HG02763 (cell line): Measurements from ENCODE around the gene CDH4.

Experiments used
- ATAC-seq: cut with Tn5 transposase; IDR thresholded peaks from one replicate; pipeline ENCODE4 v1.9.1; 2021; ENCODE audit warnings: mild to moderate bottlenecking, moderate library complexity; ENCODE audit not compliant: unreplicated experiment

CDH4 gene

DNA sequence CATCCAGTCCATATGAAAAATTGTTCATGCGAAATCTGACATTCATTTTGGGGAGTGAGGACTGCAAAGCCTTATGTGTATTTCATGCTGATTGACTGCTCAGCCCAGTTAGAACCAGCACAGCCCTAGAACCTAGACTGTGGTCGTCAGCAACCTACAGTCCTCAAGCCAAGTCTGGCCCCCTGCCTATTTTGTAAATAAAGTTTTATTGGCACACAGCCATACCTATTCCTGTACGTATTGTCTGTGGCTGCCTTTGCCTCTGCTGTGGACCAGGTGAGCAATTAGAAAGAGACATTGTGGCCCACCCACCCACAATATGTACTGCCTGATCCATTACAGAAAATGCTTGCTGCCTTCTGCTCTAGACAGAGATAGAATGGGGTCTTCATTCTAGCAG, 422.6 kb downstream of the CDH4 start:
- no peak for ATAC-seq

DNA sequence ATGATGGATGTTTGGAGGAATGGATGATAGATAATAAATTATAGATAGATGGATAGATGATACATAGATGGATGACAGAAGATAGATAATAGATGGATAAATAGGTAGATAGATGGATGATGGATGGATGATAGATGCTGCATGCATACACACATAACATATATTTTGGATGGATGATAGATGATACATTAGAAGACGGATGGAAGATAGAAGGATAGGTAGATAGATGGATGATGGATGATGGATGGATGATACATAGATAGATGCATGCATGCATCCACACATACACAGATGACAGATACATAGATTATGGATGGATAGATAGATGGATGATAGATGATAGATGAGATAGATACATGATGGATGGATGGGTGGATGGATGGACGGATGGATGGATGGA, 425.9 kb downstream of the CDH4 start:
- ATAC-seq, result no peak

DNA sequence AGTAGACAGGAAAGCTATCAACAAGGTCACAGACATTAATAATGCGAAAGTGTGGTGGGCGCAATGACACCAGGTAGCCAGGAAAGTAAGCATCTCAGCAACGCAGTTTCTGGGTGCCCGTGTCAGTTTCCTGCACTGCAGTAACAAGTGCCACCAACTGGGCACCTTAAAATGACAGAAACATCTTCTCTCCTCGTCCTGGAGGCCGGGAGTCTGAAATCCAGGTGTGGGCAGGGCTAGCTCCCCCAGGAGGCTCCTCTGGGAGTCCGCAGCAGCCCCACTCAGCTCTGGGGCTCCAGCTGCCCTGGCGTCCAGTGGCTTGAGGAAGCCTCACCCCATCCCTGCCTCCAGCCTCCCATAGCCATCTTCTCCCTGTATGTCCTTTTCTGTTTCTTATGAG, 426.4 kb downstream of the CDH4 start:
- ATAC-seq, result no peak

DNA sequence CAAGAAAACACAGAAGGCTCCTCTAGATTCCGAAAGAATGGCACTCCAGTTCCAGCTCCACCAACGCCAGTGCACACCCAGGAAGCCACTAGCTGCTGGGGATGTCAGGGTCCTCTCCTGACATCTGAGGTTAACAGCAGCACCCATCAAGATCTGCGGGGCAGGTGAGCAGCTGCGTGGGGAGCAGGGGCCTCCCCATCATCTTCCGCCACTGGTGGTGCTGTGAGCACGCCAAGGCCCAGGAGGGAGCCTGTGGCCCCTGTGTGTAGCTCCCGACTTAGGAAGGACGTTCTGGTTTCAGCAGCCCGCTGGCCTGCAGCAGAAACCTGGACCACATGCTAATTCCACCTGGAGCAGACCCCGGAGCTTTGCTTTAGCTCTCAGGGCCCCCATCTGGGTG, 427.4 kb downstream of the CDH4 start:
- no peak for ATAC-seq

DNA sequence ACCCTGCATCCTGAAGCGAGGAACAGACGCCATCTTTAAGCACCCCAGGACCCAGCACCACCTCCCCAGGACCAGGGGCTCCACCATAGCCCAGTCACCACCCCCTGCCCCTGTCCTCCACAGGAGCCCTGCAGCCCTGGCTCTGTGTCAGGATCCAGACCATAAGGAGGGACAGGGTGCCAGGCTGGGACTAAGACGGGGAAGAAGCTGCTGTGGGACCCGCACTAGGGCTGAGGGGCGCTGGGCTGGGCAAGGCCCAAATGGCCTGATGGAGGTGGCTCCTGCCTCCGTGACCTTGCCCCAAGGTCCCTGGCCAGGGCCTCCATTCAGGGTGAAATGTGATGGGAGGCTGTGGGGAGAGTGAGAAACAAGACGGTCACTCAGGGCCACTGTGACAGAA, 428.0 kb downstream of the CDH4 start:
- ATAC-seq, result no peak

DNA sequence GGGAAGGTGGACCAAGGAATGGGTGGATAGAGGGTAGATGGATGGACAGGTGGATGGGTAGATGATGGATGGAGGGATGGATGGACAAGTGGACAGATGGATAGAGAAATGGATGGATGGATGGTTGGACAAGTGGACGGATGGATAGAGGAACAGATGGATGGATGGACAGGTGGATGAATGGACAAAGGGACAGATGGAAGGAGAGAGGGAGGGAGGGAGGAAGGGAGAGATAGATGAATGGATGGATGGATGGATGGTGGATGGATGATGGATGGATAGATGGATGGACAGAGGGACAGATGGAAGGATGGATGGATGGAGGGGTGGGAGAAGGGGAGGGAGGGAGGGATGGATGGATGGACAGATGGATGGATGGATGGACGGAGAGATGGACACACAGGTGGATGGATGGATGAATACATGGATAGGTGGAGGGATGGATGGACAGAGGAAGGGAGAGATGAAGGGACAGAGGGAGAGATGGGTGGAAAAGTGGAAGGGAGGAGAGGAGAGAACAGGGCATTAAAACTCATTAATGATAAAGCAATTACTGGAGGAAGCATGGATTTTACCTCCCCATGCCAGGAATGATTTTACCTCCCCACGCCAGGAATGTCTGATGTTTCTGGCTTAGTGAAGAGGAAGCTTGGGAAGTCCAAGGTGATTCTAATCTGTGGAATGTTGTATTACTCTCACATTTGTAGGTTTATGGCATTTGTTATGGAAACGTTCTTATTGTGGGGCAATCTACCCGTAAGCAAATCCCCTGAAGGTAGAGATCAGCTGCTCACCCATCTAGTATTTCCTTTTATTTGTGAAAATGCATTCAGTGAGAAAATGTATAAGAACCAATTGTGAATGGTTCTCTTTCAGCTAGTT, 430.3 kb downstream of the CDH4 start:
- no peak for ATAC-seq

DNA sequence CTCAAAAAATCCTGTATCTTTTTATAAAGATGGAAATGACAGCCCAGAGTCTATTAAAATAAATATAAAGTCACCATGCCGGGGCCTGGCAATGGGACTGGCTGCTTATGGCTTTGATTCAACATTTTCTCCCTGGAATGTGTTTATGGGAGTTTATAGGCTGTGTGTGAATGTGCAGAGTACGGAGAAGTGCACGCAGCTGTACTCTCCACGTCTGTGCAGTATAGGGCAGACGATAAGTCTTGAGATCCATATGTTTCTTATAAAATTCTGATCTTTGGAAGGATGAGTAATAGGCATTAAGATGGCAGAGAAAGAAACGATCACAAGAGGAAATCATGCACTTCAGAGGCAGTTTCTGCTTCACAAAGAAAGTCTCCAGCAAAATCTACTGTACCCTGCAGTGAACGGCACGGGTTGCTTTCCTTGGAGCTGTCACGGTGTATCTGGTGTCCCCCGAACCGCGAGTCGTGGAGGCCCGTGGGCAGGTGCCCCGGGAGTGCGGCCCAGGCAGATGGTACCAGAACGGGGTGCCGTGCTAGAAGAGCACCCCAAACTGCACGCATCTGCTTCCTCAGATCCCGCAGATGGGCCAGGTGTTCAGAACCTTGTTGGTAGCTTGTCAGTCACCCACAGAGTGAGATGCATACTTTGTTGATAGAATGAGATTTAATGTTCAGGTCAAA, 431.1 kb downstream of the CDH4 start:
- no peak for ATAC-seq

DNA sequence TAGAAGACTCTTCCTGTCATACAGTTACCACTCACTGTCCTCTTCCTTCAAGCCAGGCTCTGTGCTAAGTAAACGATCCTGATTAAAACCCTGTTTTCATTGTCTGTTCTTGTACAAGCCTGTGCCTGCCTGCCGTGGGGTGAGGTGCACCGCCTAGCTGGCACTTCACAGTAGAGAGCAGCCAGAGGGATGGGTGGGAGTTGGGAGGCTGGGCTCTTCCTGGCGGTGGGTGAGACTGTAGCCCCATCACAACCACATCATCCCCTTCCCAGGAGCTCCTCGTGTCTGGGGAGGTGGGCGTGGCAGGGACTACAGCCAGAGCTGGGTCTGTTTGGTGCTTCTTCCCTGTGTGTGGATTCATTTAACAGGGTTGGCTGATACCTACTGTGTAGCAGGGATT, 431.7 kb downstream of the CDH4 start:
- ATAC-seq, result no peak

DNA sequence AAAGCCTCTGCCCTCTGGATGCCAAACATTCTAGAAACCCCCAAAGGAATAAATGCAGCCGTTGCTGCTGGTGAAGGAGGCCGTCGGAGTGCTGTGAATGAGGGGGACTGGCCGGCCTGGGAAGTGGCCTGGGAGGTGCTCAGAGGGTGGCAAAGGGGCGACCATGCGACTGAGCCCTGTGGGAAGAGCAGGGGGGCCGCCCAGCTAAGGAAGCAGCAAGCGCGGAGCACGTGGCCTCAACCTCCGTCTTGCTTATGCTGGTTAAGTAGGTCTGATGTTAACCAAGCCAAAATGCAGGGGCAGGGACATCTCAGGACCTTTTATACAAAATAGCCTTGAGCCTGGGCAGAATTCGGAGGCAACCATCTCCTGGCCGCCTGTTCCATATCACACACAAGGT, 432.1 kb downstream of the CDH4 start:
- ATAC-seq, result no peak

DNA sequence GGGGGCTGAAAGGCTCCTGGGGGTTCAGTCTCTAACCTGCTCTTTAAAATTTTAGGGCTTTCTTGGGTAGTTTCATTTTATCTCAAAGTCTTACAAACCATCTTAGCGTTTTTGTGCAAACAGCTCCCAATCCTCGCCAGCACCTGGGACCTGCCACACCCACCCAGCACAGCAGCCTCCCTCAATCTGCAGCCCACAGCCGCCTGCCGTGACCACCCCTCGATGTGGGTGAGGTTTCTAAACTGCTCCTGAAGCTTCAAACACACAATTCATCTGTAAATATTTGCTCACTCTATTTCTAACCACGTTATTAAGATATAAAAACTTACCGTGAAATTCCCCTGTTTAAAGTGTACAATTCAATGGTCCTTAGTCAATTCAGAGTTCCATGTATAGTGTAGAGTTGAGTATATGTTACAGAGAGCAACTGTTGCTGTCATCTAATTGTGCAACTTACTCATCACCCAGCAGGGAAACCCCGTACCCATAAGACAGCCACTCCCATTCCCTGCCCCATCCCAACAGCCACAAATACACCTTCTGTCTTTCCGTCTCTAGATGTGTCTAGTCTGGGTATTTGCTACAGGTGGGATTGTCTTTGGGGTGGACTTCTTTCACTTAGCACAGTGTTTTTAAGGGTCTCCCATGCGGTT, 432.6 kb downstream of the CDH4 start:
- ATAC-seq, result no peak

DNA sequence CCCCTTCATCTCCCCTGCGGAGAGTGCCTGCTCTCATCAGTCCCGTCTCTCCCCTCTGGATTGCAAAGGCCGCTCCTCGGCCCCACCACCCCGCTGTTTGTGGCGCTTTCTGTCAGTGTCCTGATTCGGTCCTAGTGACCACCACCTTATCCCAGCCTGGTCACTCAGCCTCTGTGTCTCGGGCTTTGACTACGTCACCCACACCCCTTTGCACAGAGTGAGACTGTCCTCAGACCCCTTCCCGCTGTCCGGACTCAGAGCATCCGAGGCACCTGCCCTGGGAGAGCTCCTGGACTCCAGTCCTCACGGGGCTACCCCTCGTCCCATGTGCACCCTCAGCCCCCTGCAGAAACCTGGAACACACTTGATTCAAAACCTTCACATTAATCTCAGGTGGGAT, 433.4 kb downstream of the CDH4 start:
- no peak for ATAC-seq

DNA sequence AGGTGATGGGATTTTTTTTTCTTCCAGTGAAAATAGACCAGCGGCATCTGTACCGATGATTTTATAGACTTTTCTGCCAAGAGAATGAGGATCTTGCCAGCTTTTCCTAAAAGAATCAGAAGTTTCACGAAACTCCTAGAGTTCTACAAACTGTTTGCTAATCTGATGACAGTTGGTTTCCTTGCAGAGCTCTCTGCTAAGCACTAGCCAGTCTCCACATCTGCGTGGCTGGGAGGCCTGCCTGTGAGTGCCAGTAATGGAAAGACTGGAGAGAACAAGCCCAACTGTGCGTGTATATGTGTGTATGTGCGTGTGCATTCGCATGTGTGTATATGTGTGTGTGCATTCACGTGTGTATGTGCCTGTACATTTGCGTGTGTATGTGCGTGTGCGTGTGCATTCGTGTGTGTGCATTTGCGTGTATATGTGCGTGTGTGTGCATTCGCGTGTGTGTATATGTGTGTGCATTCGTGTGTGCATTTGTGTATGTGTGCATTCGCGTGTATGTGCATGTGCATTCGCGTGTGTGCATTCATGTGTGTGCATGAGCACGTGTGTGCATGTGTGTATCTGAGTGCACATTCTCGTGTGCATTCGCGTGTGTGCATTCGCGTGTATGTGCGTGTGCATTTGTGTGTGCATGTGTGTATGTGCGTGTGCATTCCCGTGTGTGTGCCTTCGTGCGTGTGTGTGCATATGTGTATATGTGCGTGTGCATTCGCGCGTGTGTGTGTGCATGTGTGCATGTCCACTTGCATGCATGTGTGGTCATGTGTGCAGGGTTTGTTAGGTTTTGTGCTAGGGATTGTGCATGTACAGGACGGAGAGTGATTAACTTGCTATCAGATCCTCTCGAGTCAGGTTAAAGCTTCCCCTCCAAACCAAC, 434.2 kb downstream of the CDH4 start:
- no peak for ATAC-seq

DNA sequence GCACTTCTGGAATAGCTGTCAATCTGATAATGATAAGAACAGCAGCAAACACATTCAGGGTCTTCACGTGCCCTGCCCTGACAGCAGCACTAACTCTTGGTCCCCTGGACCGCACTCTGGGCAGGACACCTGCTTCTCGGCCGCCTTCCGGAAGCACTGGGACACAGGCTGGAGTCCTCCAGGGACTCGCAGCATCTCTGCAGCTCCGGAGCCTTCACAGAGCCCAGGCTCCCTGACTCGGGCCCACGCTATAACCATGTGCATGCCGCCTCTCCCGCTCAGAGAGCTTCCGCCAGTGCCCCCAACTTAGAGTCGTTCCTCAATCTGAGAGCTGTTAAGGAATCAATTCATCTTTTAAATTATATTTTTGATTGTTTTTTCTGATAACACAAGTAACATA, 436.4 kb downstream of the CDH4 start:
- ATAC-seq, result no peak

DNA sequence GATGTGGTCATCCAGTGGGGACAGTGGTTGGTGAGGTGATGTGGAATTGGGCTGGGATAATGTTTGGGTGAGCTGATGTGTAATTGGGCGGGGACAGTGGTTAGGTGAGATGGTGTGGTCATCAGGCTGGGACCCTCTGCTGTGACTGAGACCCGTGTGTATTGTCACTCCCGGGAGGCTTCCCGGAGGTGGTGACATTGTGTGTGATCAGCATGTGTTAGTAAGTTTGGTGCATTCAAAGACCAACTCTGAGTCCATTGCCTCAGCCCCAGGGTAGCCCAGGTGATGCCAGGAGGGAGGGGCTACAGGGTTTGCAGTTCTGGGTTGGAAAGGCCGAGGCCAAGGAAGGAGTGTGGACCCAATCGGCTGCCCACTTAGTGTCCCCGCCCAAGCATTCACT, 438.1 kb downstream of the CDH4 start:
- ATAC-seq, result no peak

DNA sequence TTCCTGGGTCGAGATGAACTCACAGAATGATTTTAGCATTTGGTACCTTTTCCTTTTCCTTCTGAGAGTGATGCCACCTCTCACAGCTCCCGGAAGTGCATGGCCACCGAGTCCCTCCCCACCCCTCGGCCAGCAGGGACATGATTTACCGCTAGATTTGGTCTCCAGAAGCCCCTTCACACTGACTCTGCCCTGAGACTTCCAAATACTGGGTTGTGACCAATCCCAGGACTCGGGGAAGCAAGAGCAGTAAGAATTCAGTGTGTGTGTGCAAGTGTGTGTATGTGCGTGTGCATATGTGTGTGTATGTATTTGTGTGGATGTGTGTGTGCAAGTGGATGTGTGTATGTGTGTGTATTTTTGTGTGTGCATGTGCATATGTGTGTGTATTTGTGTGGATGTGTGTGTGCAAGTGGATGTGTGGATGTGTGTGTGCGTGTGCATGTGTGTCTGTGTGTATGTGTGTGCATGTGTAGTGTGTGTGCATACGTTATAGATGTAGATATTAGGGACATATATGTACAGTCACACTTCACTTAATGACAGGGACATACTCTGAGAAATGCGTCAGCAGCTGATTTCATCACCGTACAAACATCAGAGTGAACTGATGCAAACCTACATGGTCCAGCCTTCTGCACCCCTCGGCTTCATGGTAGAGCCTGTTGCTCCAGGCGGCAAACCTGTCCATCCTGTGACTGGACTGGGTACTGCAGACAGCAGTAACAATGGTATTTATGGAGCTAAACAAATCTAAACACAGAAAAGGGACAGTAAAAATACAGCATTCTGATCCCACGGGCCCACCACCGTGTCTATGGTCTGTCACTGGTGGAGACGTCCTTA, 439.2 kb downstream of the CDH4 start:
- ATAC-seq, result no peak

DNA sequence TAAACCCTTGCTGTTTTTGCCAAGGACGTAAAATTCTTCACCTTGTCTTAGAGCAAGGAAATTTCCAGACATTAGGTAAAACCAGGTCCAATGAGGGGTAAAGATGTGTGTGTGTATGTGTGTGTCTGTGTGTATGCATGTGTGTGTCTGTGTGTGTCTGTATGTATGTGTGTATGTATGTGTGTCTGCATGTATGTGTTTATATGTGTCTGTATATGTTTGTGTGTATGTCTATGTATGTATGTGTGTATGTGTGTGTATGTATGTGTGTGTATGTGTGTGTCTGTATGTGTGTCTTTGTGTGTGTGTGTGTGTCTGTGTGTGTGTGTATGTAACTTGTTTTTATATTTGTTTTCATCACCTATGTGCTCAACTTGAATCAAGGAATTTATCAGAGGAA, 439.9 kb downstream of the CDH4 start:
- no peak for ATAC-seq

DNA sequence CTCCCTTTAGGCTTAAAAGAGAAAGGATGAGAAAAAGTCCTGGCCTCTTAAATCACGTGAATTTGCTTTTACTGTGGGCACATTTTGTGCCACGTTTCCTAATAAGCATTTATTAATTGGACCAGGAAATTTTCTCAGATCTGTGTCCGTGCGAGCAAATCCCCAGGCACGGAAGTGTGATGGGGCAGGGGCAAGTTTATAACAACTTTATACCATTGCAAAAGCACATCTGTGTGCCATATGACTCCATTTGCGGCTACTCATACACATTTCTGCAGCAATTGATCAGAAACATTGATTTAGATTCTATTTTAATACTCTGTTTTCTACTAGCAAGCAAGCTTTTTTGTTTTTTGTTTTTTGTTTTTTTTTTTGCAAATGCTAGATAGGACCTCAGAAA, 440.4 kb downstream of the CDH4 start:
- ATAC-seq, result no peak

DNA sequence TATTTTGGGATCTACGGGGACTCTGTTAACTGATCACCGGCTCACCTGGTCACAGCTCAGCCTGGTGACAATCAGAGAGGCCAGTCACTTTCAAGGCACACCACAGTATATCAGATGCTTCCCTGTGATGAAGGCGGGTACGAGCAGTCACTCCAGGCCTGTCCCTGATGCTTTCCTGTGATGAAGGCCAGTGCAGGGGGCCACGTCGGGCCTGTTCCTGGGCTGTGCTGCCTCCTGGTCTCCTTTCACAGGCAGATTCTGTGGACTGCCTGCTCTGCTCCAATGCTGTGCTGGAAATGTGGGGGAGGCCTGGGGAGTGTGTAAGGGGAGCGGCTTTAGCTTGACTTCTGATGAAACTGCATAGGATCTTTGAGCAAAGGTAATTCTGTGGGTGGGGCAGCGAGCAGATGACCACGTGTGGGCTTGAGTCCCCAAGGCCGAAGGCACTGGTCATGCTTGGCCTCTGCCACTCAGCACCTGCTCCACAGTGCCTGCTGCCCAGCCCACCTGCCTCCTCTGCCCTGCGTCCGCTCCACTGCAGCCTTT, 441.1 kb downstream of the CDH4 start:
- no peak for ATAC-seq

DNA sequence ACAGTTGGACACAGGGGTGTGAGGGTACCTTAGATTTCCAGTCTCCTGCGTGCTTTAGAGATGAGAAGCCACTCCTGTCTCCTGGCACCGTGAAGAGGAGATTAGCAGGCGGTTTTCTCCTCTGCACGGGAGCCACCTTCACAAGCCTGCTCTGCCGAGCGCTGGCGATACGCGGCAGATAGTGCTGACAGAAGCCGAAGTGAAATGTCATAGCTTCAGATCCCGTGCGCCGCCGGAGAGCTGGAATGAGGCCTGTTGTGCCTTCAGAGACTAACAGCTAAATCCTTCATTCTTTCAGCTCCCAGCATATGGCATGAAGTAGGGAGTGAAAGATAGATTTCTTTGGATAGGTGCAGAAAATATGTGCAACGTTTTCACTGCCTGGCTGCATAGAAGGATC, 442.6 kb downstream of the CDH4 start:
- no peak for ATAC-seq

DNA sequence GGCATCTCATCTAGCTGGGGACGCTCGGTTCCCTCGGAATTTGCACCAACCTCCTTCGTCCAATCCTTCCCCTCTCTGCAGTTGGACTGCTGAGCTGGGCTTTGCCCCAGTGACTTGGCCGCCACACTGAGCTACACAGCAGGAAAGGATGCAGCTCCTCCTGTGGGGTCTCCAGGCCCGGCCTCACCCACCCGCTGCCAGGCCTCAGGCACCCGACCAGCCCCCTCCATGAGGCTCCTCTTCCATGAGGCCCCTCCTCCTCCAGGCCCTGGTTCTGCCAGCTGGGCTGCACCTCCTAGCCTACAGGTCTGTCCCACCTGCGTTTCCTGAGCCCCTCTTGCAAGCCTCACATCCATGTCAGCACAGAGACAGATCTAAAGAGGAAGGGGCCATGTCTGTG, 443.7 kb downstream of the CDH4 start:
- ATAC-seq, result no peak
